Keratinocyte (primary cell): Measurements from ENCODE around the gene PCDHA11.

ENCODE experiments used
- EZH2 ChIP-seq: IDR thresholded peaks from one replicate; pipeline ENCODE4 v1.6.1; 2012; ENCODE audit warnings: inconsistent platforms, mild to moderate bottlenecking, low read length, moderate library complexity
- TF ChIP-seq, protein P1 (sequence below), 3 experiments: IDR thresholded peaks in 1 of 3; conservative IDR thresholded peaks in 1 of 3; optimal IDR thresholded peaks in 1 of 3; 2 replicates in 2 of 3; 3 replicates in 1 of 3; pipeline versions ENCODE3 to v1.5.1; 2011; ENCODE audit warnings: low read length in 3 of 3, mild to moderate bottlenecking in 3 of 3, moderate library complexity in 2 of 3, control low read depth in 1 of 3, inconsistent platforms in 1 of 3; ENCODE audit not compliant: insufficient read depth in 2 of 3; ENCODE audit errors: extremely low read depth in 1 of 3

DNA sequence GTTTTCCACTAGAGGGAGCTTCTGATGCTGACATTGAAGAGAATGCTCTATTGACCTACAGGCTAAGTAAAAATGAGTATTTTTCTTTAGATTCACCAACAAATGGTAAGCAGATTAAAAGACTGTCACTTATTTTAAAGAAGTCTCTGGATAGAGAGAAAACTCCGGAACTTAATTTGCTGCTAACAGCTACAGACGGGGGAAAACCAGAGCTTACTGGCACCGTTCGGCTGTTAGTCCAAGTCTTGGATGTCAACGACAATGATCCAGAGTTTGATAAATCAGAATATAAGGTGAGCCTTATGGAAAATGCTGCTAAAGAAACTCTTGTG lies 764 bp downstream of the PCDHA11 start:
- TF ChIP-seq, protein P1, sequence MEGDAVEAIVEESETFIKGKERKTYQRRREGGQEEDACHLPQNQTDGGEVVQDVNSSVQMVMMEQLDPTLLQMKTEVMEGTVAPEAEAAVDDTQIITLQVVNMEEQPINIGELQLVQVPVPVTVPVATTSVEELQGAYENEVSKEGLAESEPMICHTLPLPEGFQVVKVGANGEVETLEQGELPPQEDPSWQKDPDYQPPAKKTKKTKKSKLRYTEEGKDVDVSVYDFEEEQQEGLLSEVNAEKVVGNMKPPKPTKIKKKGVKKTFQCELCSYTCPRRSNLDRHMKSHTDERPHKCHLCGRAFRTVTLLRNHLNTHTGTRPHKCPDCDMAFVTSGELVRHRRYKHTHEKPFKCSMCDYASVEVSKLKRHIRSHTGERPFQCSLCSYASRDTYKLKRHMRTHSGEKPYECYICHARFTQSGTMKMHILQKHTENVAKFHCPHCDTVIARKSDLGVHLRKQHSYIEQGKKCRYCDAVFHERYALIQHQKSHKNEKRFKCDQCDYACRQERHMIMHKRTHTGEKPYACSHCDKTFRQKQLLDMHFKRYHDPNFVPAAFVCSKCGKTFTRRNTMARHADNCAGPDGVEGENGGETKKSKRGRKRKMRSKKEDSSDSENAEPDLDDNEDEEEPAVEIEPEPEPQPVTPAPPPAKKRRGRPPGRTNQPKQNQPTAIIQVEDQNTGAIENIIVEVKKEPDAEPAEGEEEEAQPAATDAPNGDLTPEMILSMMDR (optimal IDR thresholded peaks at IDR 0.05 in 1 of 3, IDR thresholded peaks at IDR 0.05 in 1 of 3, conservative IDR thresholded peaks at IDR 0.05 in 1 of 3; ENCODE audit: extremely low read depth in 1 of 3, insufficient read depth in 2 of 3, low read length in 3 of 3), result no peak
- TF ChIP-seq EZH2, result no peak
